ENCODE measurements around the gene PDE6G. TPM values are rescaled to one million over a fixed set of nuclear protein-coding genes. Genes with fewer than 3 reads are reported as not detected.

The PDE6G gene
- total and polyA plus RNA-seq, 2 of the 13 experiments (the other 11 are each of a cell fraction or from before 2014, with no cell fraction given) = 1.4 to 6.7 TPM

DNA sequence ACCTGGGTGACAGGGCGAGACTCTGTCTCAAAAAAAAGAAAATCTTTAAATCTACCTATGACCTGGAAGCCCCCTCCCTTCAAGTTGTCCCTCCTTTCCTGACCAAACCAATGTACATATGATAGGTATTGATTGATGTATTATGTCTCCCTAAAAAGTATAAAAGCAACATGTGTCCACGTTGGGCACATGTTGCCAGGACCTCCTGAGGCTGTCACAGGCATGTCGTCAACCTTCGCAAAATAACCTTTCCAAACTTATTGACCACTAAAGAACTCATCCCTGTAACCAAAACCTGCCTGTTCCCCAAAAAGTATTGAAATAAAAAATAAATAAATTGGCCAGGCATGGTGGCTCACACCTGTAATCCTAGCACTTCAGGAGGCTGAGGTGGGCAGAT lies 5.7 kb upstream of the PDE6G start:
- DNase-seq (ENCODE audit: low spot score) (no peak), ATAC-seq (no peak), FAIRE-seq (no peak)
- H4K20me1 ChIP-seq (ENCODE audit: insufficient read depth, low read length) = no peaks in the 10 kb centered on the region
- H3K9ac ChIP-seq (ENCODE audit: insufficient read depth, low read depth, low read length) = no peak overlapping the region
- H2AFZ ChIP-seq (ENCODE audit: low read length) = no peak overlapping the region
- BruUV-seq (replicated peaks) = no TSS peak
- H3K36me3 ChIP-seq (replicated peaks in 1 of 2; ENCODE audit: control insufficient read depth in 1 of 2, insufficient read depth in 2 of 2, low read length in 2 of 2) = no peaks in the 10 kb centered on the region
- intact Hi-C loops (cut with micrococcal nuclease; ENCODE audit: unreplicated experiment) = no loop called here
- H3K79me2 ChIP-seq (ENCODE audit: insufficient read depth, low read length) = peaks cover 13% of the 10 kb centered on the region
- TF ChIP-seq, protein P1, sequence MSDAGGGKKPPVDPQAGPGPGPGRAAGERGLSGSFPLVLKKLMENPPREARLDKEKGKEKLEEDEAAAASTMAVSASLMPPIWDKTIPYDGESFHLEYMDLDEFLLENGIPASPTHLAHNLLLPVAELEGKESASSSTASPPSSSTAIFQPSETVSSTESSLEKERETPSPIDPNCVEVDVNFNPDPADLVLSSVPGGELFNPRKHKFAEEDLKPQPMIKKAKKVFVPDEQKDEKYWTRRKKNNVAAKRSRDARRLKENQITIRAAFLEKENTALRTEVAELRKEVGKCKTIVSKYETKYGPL (CRISPR knock-in tag; IDR thresholded peaks at IDR 0.05) = no peak
- TF ChIP-seq KDM5A (IDR thresholded peaks at IDR 0.05; ENCODE audit: borderline replicate concordance, low read length) (no peak), ZNF337 (CRISPR knock-in tag; IDR thresholded peaks at IDR 0.05; ENCODE audit: borderline replicate concordance, low read depth) (no peak), YEATS2 (CRISPR knock-in tag; IDR thresholded peaks at IDR 0.05; ENCODE audit: borderline replicate concordance) (no peak), KMT2A (CRISPR knock-in tag; IDR thresholded peaks at IDR 0.05) (no peak), ZFP90 (CRISPR knock-in tag; IDR thresholded peaks at IDR 0.05; ENCODE audit: borderline replicate concordance) (no peak)
- TF ChIP-seq, protein P2, sequence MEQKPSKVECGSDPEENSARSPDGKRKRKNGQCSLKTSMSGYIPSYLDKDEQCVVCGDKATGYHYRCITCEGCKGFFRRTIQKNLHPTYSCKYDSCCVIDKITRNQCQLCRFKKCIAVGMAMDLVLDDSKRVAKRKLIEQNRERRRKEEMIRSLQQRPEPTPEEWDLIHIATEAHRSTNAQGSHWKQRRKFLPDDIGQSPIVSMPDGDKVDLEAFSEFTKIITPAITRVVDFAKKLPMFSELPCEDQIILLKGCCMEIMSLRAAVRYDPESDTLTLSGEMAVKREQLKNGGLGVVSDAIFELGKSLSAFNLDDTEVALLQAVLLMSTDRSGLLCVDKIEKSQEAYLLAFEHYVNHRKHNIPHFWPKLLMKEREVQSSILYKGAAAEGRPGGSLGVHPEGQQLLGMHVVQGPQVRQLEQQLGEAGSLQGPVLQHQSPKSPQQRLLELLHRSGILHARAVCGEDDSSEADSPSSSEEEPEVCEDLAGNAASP (CRISPR knock-in tag; IDR thresholded peaks at IDR 0.05; ENCODE audit: borderline replicate concordance) = no peak
- TF ChIP-seq, protein P3, sequence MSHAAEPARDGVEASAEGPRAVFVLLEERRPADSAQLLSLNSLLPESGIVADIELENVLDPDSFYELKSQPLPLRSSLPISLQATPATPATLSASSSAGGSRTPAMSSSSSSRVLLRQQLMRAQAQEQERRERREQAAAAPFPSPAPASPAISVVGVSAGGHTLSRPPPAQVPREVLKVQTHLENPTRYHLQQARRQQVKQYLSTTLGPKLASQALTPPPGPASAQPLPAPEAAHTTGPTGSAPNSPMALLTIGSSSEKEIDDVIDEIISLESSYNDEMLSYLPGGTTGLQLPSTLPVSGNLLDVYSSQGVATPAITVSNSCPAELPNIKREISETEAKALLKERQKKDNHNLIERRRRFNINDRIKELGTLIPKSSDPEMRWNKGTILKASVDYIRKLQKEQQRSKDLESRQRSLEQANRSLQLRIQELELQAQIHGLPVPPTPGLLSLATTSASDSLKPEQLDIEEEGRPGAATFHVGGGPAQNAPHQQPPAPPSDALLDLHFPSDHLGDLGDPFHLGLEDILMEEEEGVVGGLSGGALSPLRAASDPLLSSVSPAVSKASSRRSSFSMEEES (CRISPR knock-in tag; IDR thresholded peaks at IDR 0.05) = no peak
- in situ Hi-C loops (cut with HindIII; ENCODE audit: extremely low pct_ligation_motif_present, low pct_unique_long_range_greater_than_20kb) = no loop called here
- 92% methylated on average over 4 of the region's 4 CpGs for WGBS (ENCODE audit: low lambda C conversion rate)
- POLR2A ChIA-PET = interaction anchor here (6.3 kb wide), 1 partner anchor 41 kb away, joined by 54 read pairs; the partner anchor contains the start of gene MRPL12
- H3K4me1 ChIP-seq (ENCODE audit: insufficient read depth, low read length) = peaks cover 43% of the 10 kb centered on the region
- H3K9me3 ChIP-seq (ENCODE audit: low read length) = no peaks in the 10 kb centered on the region
- no peak overlapping the region for H3K27ac ChIP-seq (ENCODE audit: extremely low read length, insufficient read depth, low read length)
- H3K4me3 ChIP-seq (replicated peaks in 1 of 3; ENCODE audit: insufficient read depth in 1 of 3, low read depth in 2 of 3, low read length in 3 of 3) = no peak overlapping the region
- H3K4me2 ChIP-seq (ENCODE audit: low read depth, low read length) = no peak overlapping the region
- CTCF ChIA-PET (ENCODE audit: low intra/inter-chr PET ratio, low total read pairs) = no interaction called here
- no peaks in the 10 kb centered on the region; a peak in 1 of 5 replicates for H3K27me3 ChIP-seq (ENCODE audit: control insufficient read depth in 1 of 2, insufficient read depth in 2 of 2, low read length in 2 of 2)
